Measurements from ENCODE around the gene MSI2.

MSI2 gene

DNA sequence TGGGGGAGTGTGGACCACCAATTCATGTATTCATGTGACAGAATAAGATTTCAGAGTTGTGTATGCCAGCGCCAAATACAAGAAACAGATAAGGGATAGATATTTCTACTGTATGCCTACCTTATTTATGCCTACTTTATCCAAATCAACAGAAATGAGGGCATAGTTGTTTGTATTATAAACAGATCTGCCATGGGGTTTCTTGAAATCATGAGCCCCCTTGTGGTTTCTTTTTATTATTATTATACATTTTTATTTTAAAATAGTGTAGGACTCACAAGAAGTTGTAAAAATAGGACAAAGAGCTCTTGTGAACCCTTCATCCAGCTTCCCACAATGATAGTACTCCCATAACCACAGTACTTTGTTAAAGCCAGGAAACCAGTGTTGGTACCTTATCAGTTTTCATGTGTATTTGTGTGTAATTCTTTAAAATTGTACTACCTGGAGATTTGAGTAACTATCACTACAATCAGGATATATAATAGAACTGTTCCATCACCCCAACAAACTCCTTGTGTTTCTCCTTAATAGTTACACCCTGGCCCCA lies 259.4 kb downstream of the MSI2 start:
- peak; percentile 10 for DNase-seq

DNA sequence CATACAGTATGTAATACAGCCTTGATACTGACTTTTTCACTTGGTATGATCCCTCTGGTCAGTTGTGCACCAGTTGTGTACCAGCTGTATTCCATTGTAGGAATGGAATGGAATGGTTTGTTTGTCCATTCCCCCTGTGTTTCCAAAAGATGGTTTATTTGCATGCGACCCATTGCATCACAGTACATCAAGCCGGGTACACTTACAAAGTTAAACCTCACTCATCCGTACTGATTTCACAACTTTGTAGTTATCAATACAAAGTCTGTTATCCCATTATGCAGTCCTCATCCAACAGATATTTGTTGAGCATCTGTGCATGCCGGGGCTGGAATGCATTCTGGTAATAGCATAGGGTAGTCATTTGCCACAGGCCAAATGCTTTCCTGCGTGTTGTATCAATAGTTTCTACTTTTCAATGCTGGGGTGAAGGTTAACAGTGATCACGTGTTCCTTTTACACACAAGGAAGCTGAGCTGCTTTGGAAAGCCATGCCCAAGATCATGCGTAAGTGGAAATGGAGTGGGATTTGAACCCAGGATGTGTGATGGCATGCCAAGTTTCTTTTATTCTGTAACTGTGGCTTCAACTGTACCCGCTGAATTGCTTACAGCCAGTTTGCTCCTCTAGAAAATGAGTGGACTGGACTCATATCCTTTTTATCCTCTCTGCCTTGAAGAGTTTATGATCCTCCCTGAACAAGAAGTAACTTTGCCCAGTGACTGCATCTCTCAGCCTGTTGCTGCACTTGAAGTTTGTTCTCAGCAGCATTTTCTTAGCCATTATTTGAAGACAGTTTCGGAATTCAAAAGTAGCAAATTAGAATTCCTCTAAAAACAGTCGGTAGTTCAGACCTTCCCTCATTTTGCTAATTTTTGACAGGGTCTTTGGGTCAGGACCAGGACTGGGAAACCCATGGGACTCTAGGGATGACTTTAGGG lies 260.2 kb downstream of the MSI2 start:
- DNase-seq: no peak

DNA sequence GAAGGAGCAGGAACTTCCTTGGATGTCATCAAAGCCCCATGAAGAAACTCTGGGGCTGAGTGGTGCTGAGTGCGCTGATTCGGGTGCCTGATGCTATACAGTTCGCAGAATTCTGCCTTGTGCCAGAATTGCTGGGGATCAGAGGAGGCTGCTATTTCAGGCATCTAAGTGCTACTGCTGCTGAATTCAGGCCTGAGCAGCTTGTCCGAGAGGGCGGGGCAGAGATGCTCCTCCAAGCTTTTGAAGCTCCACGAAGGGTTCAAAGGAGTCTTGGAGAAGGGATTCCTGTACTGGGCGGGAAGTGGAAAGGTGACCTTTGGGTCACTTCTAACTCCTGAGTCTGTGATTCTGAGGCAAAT lies 260.9 kb downstream of the MSI2 start:
- no peak for DNase-seq

DNA sequence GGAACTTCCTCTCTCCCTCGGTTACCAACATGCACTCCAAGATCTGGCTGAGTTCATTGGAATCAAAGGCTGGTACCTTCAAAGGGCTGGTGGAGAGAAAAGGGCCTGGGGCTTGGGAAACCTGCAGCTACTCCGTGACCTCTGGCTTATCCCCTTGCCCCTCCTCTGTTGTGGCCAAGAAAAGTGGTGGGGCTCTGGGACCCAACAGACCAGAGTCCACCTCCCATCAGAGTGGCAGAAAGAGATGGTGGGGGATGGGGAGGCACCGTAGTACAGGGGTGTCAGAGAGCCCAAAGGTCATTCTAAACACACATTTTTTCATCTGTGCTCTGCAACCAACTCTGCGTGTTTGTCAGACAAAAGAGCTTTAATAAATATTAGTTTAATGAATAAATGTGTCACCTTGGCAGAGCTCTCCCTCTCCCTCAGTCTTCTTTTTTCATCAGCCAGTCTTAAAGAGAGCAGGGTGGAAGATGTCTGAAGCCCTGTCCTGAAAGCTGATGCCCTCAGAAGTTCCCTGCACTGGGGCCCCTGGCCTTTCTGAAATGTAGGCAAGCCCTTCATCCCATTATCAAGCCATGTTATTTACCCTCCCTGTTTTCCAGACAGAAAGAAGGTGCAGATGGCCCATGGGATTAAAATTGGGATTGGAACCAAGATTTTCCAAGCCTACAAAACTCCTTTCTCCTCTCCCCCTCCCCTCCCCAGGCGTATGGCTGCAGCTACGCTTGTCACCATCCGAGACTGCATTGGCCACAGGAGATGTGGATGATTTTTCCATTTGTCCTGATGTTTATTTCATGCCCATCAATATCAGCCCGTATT lies 261.5 kb downstream of the MSI2 start:
- no peak for DNase-seq

DNA sequence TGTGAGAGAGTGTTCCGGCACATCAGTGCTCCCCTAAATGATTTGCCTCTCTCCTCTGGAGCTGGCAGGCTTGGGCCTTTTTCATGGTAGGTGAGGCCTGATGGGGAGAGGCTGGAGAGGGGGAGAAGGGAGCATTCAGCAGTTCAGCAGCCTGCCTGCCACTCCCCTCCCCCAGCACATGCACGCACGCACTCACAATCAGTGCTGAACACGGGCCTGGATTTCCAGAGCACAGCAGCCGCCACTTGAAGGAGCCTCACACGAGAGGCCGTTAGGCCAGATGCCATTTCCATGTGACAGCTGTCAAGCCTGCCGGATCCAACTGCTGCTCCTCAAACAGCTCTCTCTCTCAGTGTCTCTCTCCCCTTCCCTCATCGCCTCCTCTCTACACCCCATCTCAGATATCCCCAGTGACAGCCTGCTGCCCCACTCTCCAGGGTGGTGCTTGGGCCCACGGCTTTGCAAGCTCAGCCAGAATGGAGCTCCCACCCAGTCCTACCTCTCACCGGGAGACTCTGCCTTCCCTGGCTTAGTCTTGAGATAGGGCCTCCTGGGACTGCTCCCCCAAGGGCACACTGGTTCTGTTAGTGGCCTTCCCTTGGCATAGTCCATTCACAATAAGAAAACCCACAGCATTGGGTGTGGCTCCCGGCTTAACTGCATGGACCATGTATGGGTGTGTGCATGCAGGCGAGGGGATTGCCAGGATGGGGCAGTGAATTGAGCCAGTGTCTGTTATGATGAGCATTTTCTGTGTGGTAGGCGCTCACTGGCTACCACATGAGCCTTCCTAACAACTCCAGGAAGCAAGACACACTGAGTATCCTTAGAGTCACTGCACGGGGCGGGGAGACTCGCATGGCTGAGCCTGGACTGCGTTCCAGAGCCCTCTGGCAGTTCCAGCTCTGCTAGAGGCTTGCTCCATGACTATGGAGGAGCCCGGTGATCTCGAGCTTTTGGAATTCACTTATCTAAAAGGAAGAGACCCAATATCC lies 262.6 kb downstream of the MSI2 start:
- DNase-seq: peak; percentile 63

DNA sequence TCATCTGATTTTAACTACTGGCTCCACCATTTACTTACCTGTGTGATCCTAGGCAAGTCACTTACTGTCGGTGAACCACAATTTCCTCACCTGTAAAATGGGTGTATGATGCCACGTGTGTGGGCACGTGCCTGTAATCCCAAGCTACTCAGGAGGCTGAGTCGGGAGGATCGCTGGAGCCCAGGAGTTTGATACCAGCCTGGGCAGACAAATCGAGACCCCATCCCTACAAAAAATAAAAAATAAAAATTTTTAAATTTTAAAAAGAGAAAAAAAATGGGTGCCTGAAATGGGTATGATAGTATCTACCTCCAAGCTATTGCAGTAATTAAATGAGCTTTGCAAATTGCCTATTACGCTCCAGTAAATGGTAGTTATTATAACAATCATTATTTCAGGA lies 263.5 kb downstream of the MSI2 start:
- no peak for DNase-seq

DNA sequence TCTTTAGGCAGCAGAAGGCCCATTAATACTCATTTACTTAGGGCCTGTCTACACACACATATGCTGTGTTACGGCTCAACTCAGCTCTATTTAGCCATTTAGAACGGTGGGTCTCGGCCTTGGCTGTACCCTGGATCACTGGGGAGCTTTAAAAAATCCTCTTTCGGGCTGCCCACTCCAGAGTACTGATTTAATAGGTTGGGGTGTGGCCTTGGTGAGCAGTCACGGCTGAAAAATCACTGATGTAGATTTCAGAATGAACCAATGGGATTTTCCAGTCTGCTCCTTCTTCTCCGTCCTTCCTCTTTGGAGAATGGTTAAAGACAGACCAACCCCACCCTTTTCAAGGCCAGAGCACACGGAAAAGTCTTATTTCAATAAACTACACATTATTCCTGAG lies 265.3 kb downstream of the MSI2 start:
- no peak for DNase-seq

DNA sequence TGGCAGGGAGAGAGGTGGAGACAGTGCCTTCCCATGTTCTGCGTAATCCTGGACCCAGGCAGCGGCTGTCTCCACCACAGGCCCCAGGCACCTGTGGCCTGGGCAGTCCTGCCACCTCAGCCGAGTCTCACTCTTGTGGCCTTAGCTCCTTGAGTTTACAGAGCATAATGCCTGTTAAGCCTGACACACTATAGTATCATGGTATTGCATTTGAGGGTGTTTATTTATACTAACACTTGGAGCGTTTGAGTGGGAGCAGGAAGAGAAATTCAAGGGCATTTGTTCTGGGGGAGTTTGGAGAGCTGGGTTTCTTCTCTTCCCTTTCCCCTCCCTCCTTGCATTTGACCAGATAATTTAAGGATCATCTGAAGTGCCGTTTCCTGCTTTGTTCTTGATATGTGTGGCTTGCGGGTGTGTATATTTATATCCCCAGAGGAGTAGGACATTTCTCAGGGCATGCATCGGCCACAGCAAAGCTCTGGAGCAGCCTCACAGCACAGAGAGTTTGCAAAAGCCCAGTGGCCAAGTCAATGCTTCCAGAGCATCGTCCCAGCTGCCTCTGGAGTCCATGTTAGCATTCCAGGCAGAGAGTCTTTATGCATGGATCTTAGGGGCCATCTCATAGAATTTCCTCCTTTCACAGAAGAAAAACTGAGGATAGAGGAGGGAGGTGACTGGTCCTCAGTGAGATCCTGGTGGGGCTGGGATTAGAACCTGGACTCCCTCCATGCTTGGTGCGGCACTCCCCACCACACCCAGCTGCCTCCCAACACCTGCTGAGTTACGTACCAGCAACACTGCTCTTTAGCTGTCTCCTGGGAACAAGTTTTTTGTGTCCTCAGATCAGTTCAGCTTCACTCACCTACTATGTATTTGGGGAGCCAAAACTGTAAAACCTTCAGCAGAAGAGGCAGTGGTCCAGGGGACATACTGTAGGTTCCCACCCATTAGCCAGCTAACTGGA lies 266.0 kb downstream of the MSI2 start:
- no peak for DNase-seq

DNA sequence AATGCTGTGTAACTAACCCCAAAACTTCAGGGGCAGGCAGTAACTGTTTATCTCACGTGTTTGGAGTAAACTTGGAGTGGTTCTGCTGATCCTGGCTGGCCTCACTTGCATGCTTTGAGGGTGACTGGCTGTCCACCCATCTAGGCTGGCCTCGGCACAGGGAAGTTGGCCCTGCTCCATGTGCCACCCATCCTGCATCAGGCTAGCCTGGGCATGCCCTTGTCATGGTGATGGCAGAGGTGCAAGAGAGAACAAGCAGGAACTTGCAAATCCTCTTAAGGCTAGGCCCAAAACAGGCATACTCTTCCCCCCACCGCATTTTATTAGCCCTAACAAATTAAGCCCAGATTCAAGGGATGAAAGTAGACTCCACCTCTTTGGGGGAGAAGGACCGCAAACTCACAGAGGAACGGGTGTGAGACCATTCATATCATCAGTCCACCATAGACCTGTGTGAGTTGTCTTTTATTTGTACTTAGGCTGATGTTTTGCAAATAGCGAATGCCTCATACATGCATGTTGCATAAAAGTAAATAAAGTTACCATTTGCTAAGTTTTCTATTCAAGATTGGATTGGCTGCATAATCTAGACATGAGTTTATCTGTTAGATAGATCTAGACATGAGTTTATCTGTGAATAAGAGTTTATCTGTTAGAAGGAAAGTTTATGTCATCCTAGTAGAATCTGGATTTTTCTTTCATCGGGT lies 267.8 kb downstream of the MSI2 start:
- peak; percentile 61 for DNase-seq

DNA sequence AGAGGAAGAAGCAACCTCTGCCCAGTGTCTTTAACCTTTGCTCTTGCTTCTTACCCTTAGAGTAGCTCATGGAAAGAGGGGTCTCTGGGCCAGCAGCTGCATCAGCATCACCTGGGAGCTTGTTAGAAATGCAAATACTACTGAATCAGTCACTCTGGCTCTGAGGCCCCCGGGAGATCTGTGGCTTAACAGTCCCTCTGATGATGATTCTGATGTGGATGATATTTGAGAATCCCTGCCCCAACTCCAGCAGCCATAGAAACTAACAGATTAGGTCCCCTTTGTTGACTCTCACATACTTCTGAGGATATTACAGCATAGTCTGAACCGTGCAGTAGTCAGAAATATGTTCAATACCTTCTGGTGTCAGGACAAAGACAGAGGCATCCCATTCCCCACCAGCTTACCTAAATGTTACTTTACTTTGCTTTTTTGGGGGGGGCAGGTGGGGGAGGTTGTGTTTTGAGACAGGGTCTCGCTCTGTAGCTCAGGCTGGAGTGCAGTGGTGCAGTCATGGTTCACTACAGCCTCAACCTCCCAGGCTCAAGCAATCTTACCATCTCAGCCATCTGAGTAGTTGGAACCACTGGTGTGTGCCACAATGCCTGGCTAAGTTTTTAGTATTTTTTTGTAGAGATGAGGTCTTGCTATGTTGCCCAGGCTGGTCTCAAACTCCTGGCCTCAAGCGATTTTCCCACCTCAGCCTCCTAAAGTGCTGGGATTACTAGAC lies 268.7 kb downstream of the MSI2 start:
- no peak for DNase-seq

DNA sequence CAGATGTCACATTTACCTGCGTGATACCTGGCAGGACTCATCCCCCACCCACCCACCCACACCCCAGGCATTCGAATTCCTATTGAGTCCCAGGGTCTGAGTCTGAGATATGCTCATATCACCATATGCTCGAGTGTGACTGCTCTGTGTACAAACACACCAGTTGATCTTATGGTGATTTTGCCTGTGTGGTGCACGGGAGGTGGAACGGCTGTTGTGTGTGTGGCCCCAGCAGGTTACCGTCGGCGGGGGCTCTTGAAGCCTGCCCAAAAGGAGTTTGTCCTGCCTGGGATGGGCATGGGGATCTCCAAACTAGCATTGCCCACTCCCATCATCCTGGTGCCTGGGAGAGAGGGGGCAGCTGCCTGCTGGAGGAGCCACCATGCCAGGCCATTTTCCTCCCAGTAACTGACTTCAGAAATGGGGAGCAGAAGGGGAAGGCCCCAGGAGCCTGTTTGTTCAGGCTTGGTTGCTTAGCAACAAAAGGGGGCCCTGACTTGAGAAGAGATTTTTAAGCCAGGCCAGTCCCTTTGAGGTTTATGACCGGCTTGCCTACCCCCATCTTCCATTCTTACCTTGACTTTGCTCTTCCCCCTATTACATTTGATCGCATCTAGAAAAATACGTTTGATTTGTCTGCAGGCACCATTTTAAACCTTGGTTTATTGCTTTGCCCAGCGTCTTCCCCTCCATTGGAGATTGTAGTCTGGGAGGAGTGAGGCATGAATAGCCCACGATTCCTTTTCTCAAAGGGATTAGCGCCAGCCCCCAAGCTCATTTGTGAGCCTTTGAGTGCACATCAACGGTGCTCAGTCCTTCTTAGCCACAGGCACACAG lies 271.1 kb downstream of the MSI2 start:
- DNase-seq: no peak

DNA sequence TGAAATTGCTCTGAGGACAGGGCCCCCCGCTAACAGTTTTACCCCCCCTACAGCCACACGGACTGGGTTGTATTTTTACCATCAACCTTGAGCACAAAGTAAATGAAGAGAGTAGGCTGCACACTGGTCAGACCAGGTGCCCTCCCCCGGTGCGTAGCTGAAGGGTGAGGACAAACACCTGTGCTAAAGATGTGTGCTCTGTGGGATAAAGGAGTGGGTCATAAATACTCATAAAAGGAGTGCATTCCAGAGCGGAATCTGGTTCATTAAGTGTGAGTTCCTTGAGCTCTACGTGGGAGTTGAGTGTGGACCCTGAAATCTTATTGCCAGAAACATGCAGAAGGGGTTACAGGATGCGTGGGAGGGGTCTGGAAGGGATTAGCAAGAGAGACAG lies 271.7 kb downstream of the MSI2 start:
- DNase-seq: no peak

DNA sequence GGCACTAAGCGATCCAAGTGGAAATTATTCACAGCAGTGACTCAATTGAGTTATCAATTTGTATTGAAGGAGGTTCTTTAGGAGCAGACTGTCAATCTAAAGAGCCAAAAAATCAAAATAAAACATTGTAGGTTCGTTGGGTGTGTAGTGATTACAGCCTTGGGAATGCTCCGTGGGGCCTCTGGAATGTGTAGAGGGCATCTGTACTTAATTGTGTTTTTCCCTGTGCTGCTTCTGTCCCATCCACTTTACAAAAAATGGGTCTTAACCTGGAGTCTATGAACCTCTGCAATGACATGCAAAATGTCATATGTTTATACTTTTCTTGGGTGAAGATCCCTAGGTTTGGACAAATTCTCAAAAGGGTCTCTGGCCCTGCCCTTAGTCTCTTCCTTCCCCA lies 273.7 kb downstream of the MSI2 start:
- DNase-seq: no peak

DNA sequence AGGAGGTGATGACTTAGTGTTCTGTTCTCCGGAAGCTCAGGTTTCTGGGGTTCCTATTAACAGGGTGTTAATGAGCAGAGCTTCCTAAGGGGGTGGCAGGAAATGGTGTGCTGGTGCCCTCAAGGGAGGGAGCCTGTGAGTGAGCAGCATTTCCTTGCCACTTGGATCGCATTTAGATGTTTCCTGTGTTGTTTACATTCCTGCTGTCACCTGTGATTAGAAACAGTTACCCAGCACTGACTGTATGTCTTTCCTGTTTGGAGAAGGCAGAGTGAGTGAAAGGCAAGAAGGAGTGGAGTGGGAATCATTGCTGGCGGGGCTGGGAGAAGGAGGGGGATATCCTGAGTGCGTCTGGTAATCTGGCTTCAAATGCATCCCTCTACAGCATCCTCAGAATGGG lies 274.2 kb downstream of the MSI2 start:
- DNase-seq: no peak

DNA sequence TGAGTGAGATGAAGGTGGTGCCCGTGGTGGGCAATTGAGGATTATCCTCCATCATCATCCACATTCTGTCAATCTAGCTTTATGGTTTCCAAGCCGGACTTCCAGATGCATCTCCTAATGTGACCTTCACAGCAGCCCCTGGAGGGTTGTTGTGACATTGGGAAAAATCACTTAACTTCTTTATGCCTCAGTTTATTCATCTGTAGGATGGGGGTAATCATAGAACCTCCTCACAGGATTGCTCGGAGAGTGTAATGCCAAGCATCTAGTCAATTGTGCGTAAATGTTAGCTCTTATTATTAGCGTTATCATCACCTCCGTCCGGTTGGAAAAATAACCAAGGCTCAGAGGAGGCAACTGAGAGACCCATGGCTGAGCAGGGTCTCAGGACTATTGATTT lies 274.8 kb downstream of the MSI2 start:
- DNase-seq: no peak

DNA sequence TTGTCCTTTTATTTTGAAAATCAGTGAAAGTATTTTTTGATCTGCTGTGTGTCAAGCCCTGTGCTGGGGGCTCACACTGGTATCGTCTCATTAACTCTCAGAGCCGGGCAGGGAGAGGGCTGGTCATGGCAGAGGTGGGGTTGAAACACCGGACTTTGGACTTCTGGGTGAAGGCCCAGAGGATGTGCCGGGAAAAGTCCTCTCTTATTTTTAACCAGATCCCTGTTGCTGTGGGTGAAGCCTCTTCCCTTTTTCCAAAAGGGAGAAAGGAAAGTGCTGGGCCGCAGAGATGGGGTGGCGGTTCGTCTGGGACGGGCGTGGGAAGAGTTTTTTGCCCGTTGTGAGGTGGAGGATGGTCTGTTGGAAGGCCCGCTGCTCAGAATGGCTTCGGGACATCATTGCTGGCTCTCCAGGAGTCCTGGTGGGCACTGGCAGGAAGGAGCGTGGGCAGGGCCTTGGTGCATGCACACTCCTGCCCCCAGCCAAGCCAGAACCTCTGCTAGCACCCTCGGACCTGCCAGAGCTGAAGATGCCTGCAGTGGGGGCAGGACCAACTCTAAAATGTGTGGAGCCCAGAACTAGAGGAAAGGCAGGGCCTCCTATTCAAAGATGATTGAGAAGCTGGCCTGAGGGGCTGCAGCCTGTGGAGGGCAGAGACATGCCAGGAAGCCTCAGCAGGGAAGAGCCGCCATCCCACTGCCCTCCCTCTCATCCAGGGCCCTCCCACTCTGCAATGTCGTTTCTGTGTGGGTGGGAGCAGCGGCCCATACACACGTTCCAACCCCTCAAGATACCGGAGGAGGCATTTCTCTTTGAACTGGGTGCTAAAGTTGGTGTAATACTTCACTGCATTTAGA lies 275.6 kb downstream of the MSI2 start:
- no peak for DNase-seq

DNA sequence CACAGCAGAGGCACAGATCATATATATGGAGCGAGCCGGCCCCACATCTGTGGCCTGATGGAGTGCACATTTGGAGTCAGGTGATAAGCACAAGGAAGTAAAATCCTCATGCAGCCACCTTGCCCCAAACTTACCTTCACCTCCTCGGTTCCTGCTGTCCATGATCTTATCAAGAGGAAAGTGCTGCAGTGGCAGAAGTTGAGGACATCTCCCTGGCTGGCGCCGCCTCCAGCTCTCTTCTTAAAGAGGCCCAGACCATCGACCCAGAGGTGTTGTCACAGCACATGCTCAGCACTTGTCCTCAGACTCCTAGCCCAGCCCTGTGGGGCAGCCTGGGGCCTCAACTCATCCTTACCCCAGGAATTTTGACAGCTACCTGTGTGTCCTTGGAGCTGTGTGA lies 276.2 kb downstream of the MSI2 start:
- no peak for DNase-seq

DNA sequence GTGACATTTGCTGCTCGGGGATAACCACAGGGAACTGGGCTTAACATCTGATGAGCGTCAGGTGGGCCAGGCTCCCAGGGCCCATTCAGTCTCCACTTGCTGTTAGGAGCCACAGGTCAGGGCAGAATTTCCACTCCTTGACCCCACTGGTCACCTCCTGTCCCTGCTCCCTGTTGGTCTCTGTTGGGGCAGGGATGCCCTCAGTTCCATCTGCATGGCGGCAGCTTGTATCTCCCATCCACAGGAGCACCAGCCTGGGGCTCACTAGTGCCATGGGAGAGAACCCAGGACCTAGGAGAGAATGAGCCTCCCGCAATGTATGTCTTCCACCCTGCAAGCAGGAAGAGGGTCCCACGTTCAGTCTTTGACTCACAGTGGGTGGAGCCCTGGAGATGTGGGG lies 276.6 kb downstream of the MSI2 start:
- no peak for DNase-seq

All from hematopoietic multipotent progenitor cell treated with erythropoietin and hydrocortisone succinate and interleukin-3 and kit ligand, for 8 days (in vitro differentiated cells).